HCT116 (cell line): Measurements from ENCODE around the gene TOX4. TPM values are rescaled to one million over a fixed set of nuclear protein-coding genes. Genes with fewer than 3 reads are reported as not detected.

Experiments
- ATAC-seq: fragments of 200-7000 bp; cut with Tn5 transposase; 2 replicates; pipeline ENCODE4 v1.9.1; 2020; ENCODE audit warnings: mild to moderate bottlenecking, moderate library complexity
- BruUV-seq: library from RNA; stranded (reverse); fragments of 400-500 nt; replicated peaks from 2 replicates; lab custom pipeline; 2021; lab: Mats Ljungman, UMichigan
- CTCF ChIA-PET: fragments of 300-600 bp; sonication (Branson Sonifier 250); formaldehyde crosslinking; loops from one replicate; lab custom pipeline; 2021; ENCODE audit warnings: antibody characterized with exemption; lab: Charles Lee
- POLR2A ChIA-PET: fragments of 300-600, 350-600 bp; sonication (Branson Sonifier 250); formaldehyde crosslinking; loops from one replicate; lab custom pipeline; 2021; ENCODE audit warnings: antibody characterized with exemption; lab: Charles Lee
- RAD21 ChIA-PET, 2 experiments: fragments of 300-600 bp; sonication (Branson Sonifier 250); formaldehyde crosslinking; loops; one replicate each; lab custom pipeline; 2023; ENCODE audit warnings: low total read pairs in 2 of 2; ENCODE audit not compliant: uncharacterized antibody in 2 of 2, unreplicated experiment in 2 of 2, low non-redundant PET in 1 of 2; lab: Charles Lee
- DNase-seq: peaks from one replicate; pipeline ENCODE4 v3.0.0-alpha.2; 2010; ENCODE audit warnings: low read depth, low spot score
- H2AFZ ChIP-seq: fragments of 200-600 bp; shearing (Covaris generic), sonication (generic); 2 replicates; pipeline ENCODE4 v1.6.1; 2017; ENCODE audit warnings: low read depth, mixed run types, mixed read lengths, antibody characterized with exemption, low read length; ENCODE audit not compliant: poor library complexity, severe bottlenecking
- H3K27ac ChIP-seq: 2 replicates; pipeline ENCODE4 v1.5.1; 2012; ENCODE audit warnings: low read depth, low read length
- H3K27me3 ChIP-seq: fragments of 200-600 bp; sonication (generic); 2 replicates; pipeline ENCODE4 v1.6.1; 2016; ENCODE audit warnings: mixed run types, low read length, mixed read lengths; ENCODE audit not compliant: insufficient read depth
- H3K36me3 ChIP-seq, 2 experiments: fragments of 200-500 bp in 1 of 2; fragments of 200-600 bp in 1 of 2; sonication (Bioruptor generic) in 1 of 2; sonication (generic) in 1 of 2; 2 replicates each; pipeline versions ENCODE4 v1.5.1 to v1.6.1; 2014 to 2016; ENCODE audit warnings: low read length in 2 of 2, inconsistent platforms in 1 of 2, mixed read lengths in 1 of 2, mixed run types in 1 of 2; ENCODE audit not compliant: insufficient read depth in 2 of 2, control insufficient read depth in 1 of 2
- H3K4me1 ChIP-seq, 2 experiments: fragments of 200-600 bp in 1 of 2; sonication (generic) in 1 of 2; 2 replicates each; pipeline versions ENCODE4 v1.5.1 to v1.6.1; 2012 to 2017; ENCODE audit warnings: low read length in 2 of 2, inconsistent platforms in 1 of 2, mild to moderate bottlenecking in 1 of 2, mixed read lengths in 1 of 2, mixed run types in 1 of 2, moderate library complexity in 1 of 2; ENCODE audit not compliant: insufficient read depth in 2 of 2, control insufficient read depth in 1 of 2
- H3K4me2 ChIP-seq: fragments of 200-600 bp; sonication (generic); 2 replicates; pipeline ENCODE4 v1.6.1; 2017; ENCODE audit warnings: mixed run types, low read length, mixed read lengths
- H3K4me3 ChIP-seq, 2 experiments: fragments of 200-600 bp in 1 of 2; sonication (generic) in 1 of 2; replicated peaks in 1 of 2; 2 replicates each; pipeline ENCODE4 v1.5.1; 2011 to 2016; ENCODE audit warnings: low read length in 2 of 2, control low read depth in 1 of 2, low read depth in 1 of 2, mild to moderate bottlenecking in 1 of 2, mixed read lengths in 1 of 2, mixed run types in 1 of 2
- H3K79me2 ChIP-seq: fragments of 200-600 bp; sonication (generic); 2 replicates; pipeline ENCODE4 v1.6.1; 2017; ENCODE audit warnings: mild to moderate bottlenecking, mixed run types, low read length, moderate library complexity, mixed read lengths; ENCODE audit not compliant: insufficient read depth
- H3K9ac ChIP-seq: fragments of 200-600 bp; sonication (generic); 2 replicates; pipeline ENCODE4 v1.6.1; 2016; ENCODE audit warnings: low read length, mixed read lengths
- H3K9me2 ChIP-seq: fragments of 200-600 bp; sonication (generic), shearing (Covaris generic); 2 replicates; pipeline ENCODE4 v1.6.1; 2017; ENCODE audit warnings: mixed run types, mild to moderate bottlenecking, moderate library complexity; ENCODE audit not compliant: insufficient read depth
- H3K9me3 ChIP-seq, 2 experiments: fragments of 200-500 bp in 1 of 2; fragments of 200-600 bp in 1 of 2; sonication (Bioruptor generic) in 1 of 2; sonication (generic) in 1 of 2; 2 replicates each; pipeline ENCODE4 v1.6.1; 2014 to 2017; ENCODE audit warnings: low read length in 2 of 2, mixed read lengths in 2 of 2, inconsistent platforms in 1 of 2, low read depth in 1 of 2, mild to moderate bottlenecking in 1 of 2, mixed run types in 1 of 2, moderate library complexity in 1 of 2; ENCODE audit not compliant: control insufficient read depth in 1 of 2, insufficient read depth in 1 of 2
- H4K20me1 ChIP-seq: fragments of 200-600 bp; sonication (generic), shearing (Covaris generic); 2 replicates; pipeline ENCODE4 v1.6.1; 2017; ENCODE audit warnings: mixed run types, mild to moderate bottlenecking, moderate library complexity; ENCODE audit not compliant: insufficient read depth
- CBX3 ChIP-seq: IDR thresholded peaks from 2 replicates; pipeline ENCODE4 v1.6.1; 2012; ENCODE audit warnings: low read depth
- EZH2phosphoT487 ChIP-seq: fragments of 200-600 bp; IDR thresholded peaks from 2 replicates; pipeline ENCODE4 v1.6.1; 2018; ENCODE audit warnings: antibody characterized with exemption, borderline replicate concordance
- JUND ChIP-seq: IDR thresholded peaks from 2 replicates; pipeline ENCODE4 v1.6.1; 2012
- SRF ChIP-seq: IDR thresholded peaks from 2 replicates; pipeline ENCODE4 v1.6.1; 2012; ENCODE audit warnings: low read depth
- intact Hi-C: fragments of 100-400 bp; cut with micrococcal nuclease; formaldehyde crosslinking; loops from 2 replicates; pipeline ENCODE4 v1.10.0; 2022
- total RNA-seq: library from RNA; stranded (reverse); gene quantifications from one replicate; pipeline ENCODE4 v1.2.1, GENCODE V29; 2021; ENCODE audit not compliant: unreplicated experiment
- TF ChIP-seq, protein P1 (sequence below), 3 experiments: fragments of 200-600 bp in 1 of 3; sonication (generic) in 1 of 3; IDR thresholded peaks in 2 of 3; conservative IDR thresholded peaks in 1 of 3; 2 replicates each; pipeline ENCODE4 v1.5.1; 2012 to 2017; ENCODE audit warnings: low read depth in 2 of 3, low read length in 2 of 3, antibody characterized with exemption in 1 of 3, borderline replicate concordance in 1 of 3, control low read depth in 1 of 3, mild to moderate bottlenecking in 1 of 3, mixed read lengths in 1 of 3, mixed run types in 1 of 3, moderate library complexity in 1 of 3; ENCODE audit not compliant: insufficient read depth in 1 of 3

The TOX4 gene
- total RNA-seq, 1 experiment from 2014 or later = 58.5 TPM

- CTCF ChIA-PET = no interaction called here
- Histone ChIP-seq H3K27me3 (peaks cover 21% of the 10 kb centered on the region; the same call in 1 of the 2 replicates), H3K36me3 (no peaks in the 10 kb centered on the region), H3K79me2 (no peaks in the 10 kb centered on the region), H4K20me1 (no peaks in the 10 kb centered on the region), H3K9ac (no peak overlapping the region), H2AFZ (no peak overlapping the region), H3K27ac (no peak overlapping the region), H3K4me3 (no peak overlapping the region), H3K9me2 (no peaks in the 10 kb centered on the region), H3K4me2 (no peak overlapping the region), H3K4me1 (peaks cover 0 to 5% of the 10 kb centered on the region in 2 experiments; a peak in 1 of 4 replicates), H3K9me3 (no peaks in the 10 kb centered on the region)
- intact Hi-C loops = no loop called here
- no peak for TF ChIP-seq JUND
- ATAC-seq = no peak
- DNase-seq = no peak
- BruUV-seq = no TSS peak
- POLR2A ChIA-PET = no interaction called here
- RAD21 ChIA-PET = no interaction called here
These were observed 56.3 kb downstream of the TOX4 start for GRCh38 chr14:21533294-21533693.

DNA sequence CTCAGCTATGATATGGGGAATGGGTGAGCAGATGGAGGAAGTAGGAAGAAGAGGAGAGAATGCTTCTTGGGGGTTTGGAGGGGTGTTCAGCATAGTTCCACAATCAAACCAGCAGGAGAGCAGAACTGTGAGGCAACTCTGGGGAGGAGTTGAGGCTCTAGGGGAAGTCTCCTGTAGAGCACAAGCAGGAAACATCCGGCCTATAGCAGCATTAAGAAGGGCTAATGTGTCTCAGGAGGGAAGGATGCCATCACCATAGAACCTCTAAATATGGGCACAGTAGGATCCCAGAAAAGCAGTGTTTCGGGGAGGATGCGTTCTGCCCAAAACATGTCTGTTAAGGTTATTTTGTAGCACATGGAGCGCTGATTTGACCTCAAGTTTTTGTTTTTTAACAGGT lies 57.6 kb downstream of the TOX4 start:
- RAD21 ChIA-PET = no interaction called here
- no peaks in the 10 kb centered on the region for H4K20me1 ChIP-seq
- no TSS peak for BruUV-seq
- H3K79me2 ChIP-seq = no peaks in the 10 kb centered on the region
- no peaks in the 10 kb centered on the region for H3K9me2 ChIP-seq
- H2AFZ ChIP-seq = no peak overlapping the region
- DNase-seq = no peak
- no peaks in the 10 kb centered on the region for H3K9me3 ChIP-seq
- no peak overlapping the region for H3K27ac ChIP-seq
- intact Hi-C loops = no loop called here
- CTCF ChIA-PET = no interaction called here
- POLR2A ChIA-PET = no interaction called here
- H3K9ac ChIP-seq = no peak overlapping the region
- no peaks in the 10 kb centered on the region for H3K4me1 ChIP-seq
- no peak overlapping the region for H3K4me3 ChIP-seq
- TF ChIP-seq, protein P1, sequence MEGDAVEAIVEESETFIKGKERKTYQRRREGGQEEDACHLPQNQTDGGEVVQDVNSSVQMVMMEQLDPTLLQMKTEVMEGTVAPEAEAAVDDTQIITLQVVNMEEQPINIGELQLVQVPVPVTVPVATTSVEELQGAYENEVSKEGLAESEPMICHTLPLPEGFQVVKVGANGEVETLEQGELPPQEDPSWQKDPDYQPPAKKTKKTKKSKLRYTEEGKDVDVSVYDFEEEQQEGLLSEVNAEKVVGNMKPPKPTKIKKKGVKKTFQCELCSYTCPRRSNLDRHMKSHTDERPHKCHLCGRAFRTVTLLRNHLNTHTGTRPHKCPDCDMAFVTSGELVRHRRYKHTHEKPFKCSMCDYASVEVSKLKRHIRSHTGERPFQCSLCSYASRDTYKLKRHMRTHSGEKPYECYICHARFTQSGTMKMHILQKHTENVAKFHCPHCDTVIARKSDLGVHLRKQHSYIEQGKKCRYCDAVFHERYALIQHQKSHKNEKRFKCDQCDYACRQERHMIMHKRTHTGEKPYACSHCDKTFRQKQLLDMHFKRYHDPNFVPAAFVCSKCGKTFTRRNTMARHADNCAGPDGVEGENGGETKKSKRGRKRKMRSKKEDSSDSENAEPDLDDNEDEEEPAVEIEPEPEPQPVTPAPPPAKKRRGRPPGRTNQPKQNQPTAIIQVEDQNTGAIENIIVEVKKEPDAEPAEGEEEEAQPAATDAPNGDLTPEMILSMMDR (IDR thresholded peaks at IDR 0.05 in 2 of 3, conservative IDR thresholded peaks at IDR 0.05 in 1 of 3; ENCODE audit: borderline replicate concordance in 1 of 3, insufficient read depth in 1 of 3, low read depth in 2 of 3, low read length in 2 of 3) = no peak
- TF ChIP-seq SRF (no peak), EZH2phosphoT487 (no peak), CBX3 (no peak)
- H3K27me3 ChIP-seq = peaks cover 24% of the 10 kb centered on the region; the same call in 1 of the 2 replicates
- no peaks in the 10 kb centered on the region for H3K36me3 ChIP-seq
- peak; percentile 70 for ATAC-seq
- no peak overlapping the region for H3K4me2 ChIP-seq
